ENCODE results near the gene MAPKAP1.

Gene MAPKAP1

GRCh38 chr9:125742657-125743056 is 35.6 kb upstream of the MAPKAP1 start:
- no peak for TF ChIP-seq POU2F2 (IDR thresholded peaks at IDR 0.05; ENCODE audit: low read depth, low read length)
- TF ChIP-seq POLR2A (IDR thresholded peaks at IDR 0.05; ENCODE audit: low read depth, low read length): no peak
- no peak for TF ChIP-seq PAX5 (IDR thresholded peaks at IDR 0.05; ENCODE audit: insufficient read depth, low read length, severe bottlenecking)
- no peak for TF ChIP-seq SPI1 (IDR thresholded peaks at IDR 0.05; ENCODE audit: low read depth, low read length)
- TF ChIP-seq TAF1 (IDR thresholded peaks at IDR 0.05; ENCODE audit: low read depth, low read length): no peak
- no peak for TF ChIP-seq POLR2AphosphoS5 (IDR thresholded peaks at IDR 0.05; ENCODE audit: low read depth, low read length)
- DNase-seq (ENCODE audit: insufficient read length, low spot score) (no peak), FAIRE-seq (no peak)

- DNase-seq (ENCODE audit: insufficient read length, low spot score): no peak
- TF ChIP-seq PAX5 (IDR thresholded peaks at IDR 0.05; ENCODE audit: insufficient read depth, low read length, severe bottlenecking) (no peak), POLR2AphosphoS5 (IDR thresholded peaks at IDR 0.05; ENCODE audit: low read depth, low read length) (no peak)
- no peak for FAIRE-seq
Observed at GRCh38 chr9:125739436-125739835, 32.4 kb upstream of the MAPKAP1 start.

GRCh38 chr9:125732562-125732961 is 25.6 kb upstream of the MAPKAP1 start:
- no peak for TF ChIP-seq POLR2A (IDR thresholded peaks at IDR 0.05; ENCODE audit: low read depth, low read length)
- TF ChIP-seq TAF1 (IDR thresholded peaks at IDR 0.05; ENCODE audit: low read depth, low read length): no peak
- no peak for TF ChIP-seq POLR2AphosphoS5 (IDR thresholded peaks at IDR 0.05; ENCODE audit: low read depth, low read length)
- TF ChIP-seq PAX5 (IDR thresholded peaks at IDR 0.05; ENCODE audit: insufficient read depth, low read length, severe bottlenecking): no peak
- no peak for TF ChIP-seq SPI1 (IDR thresholded peaks at IDR 0.05; ENCODE audit: low read depth, low read length)
- no peak for TF ChIP-seq POU2F2 (IDR thresholded peaks at IDR 0.05; ENCODE audit: low read depth, low read length)
- FAIRE-seq (no peak), DNase-seq (ENCODE audit: insufficient read length, low spot score) (no peak)

- TF ChIP-seq TAF1 (IDR thresholded peaks at IDR 0.05; ENCODE audit: low read depth, low read length) (no peak), POLR2A (IDR thresholded peaks at IDR 0.05; ENCODE audit: low read depth, low read length) (no peak), POLR2AphosphoS5 (IDR thresholded peaks at IDR 0.05; ENCODE audit: low read depth, low read length) (no peak), PAX5 (IDR thresholded peaks at IDR 0.05; ENCODE audit: insufficient read depth, low read length, severe bottlenecking) (no peak), POU2F2 (IDR thresholded peaks at IDR 0.05; ENCODE audit: low read depth, low read length) (no peak), SPI1 (IDR thresholded peaks at IDR 0.05; ENCODE audit: low read depth, low read length) (no peak)
- FAIRE-seq (no peak), DNase-seq (ENCODE audit: insufficient read length, low spot score) (no peak)
Observed at GRCh38 chr9:125730168-125730567, 23.2 kb upstream of the MAPKAP1 start.

- FAIRE-seq: no peak
- TF ChIP-seq POU2F2 (IDR thresholded peaks at IDR 0.05; ENCODE audit: low read depth, low read length): no peak
- TF ChIP-seq SPI1 (IDR thresholded peaks at IDR 0.05; ENCODE audit: low read depth, low read length): no peak
- no peak for TF ChIP-seq POLR2A (IDR thresholded peaks at IDR 0.05; ENCODE audit: low read depth, low read length)
- TF ChIP-seq TAF1 (IDR thresholded peaks at IDR 0.05; ENCODE audit: low read depth, low read length): no peak
- TF ChIP-seq PAX5 (IDR thresholded peaks at IDR 0.05; ENCODE audit: insufficient read depth, low read length, severe bottlenecking): no peak
- no peak for TF ChIP-seq POLR2AphosphoS5 (IDR thresholded peaks at IDR 0.05; ENCODE audit: low read depth, low read length)
- no peak for DNase-seq (ENCODE audit: insufficient read length, low spot score)
Observed at GRCh38 chr9:125726456-125727132, 19.6 kb upstream of the MAPKAP1 start.

- TF ChIP-seq PAX5 (IDR thresholded peaks at IDR 0.05; ENCODE audit: insufficient read depth, low read length, severe bottlenecking): no peak
- FAIRE-seq (no peak), DNase-seq (ENCODE audit: insufficient read length, low spot score) (no peak)
Observed at GRCh38 chr9:125707472-125707804, 430 bp upstream of the MAPKAP1 start.

- no peak for FAIRE-seq
- DNase-seq (ENCODE audit: insufficient read length, low spot score): no peak
- no peak for TF ChIP-seq POU2F2 (IDR thresholded peaks at IDR 0.05; ENCODE audit: low read depth, low read length)
- TF ChIP-seq POLR2AphosphoS5 (IDR thresholded peaks at IDR 0.05; ENCODE audit: low read depth, low read length): no peak
- no peak for TF ChIP-seq SPI1 (IDR thresholded peaks at IDR 0.05; ENCODE audit: low read depth, low read length)
- no peak for TF ChIP-seq PAX5 (IDR thresholded peaks at IDR 0.05; ENCODE audit: insufficient read depth, low read length, severe bottlenecking)
- no peak for TF ChIP-seq TAF1 (IDR thresholded peaks at IDR 0.05; ENCODE audit: low read depth, low read length)
Observed at GRCh38 chr9:125705893-125706292, 1.1 kb downstream of the MAPKAP1 start.

- no peak for DNase-seq (ENCODE audit: insufficient read length, low spot score)
- no peak for FAIRE-seq
- TF ChIP-seq PAX5 (IDR thresholded peaks at IDR 0.05; ENCODE audit: insufficient read depth, low read length, severe bottlenecking) (no peak), POLR2A (IDR thresholded peaks at IDR 0.05; ENCODE audit: low read depth, low read length) (no peak), SPI1 (IDR thresholded peaks at IDR 0.05; ENCODE audit: low read depth, low read length) (no peak), POU2F2 (IDR thresholded peaks at IDR 0.05; ENCODE audit: low read depth, low read length) (no peak), POLR2AphosphoS5 (IDR thresholded peaks at IDR 0.05; ENCODE audit: low read depth, low read length) (no peak), TAF1 (IDR thresholded peaks at IDR 0.05; ENCODE audit: low read depth, low read length) (no peak)
Observed at GRCh38 chr9:125703662-125704061, 3.3 kb downstream of the MAPKAP1 start.

GRCh38 chr9:125701351-125701750 is 5.7 kb downstream of the MAPKAP1 start:
- no peak for TF ChIP-seq POLR2AphosphoS5 (IDR thresholded peaks at IDR 0.05; ENCODE audit: low read depth, low read length)
- TF ChIP-seq SPI1 (IDR thresholded peaks at IDR 0.05; ENCODE audit: low read depth, low read length): no peak
- TF ChIP-seq POU2F2 (IDR thresholded peaks at IDR 0.05; ENCODE audit: low read depth, low read length): no peak
- no peak for TF ChIP-seq TAF1 (IDR thresholded peaks at IDR 0.05; ENCODE audit: low read depth, low read length)
- TF ChIP-seq POLR2A (IDR thresholded peaks at IDR 0.05; ENCODE audit: low read depth, low read length): no peak
- TF ChIP-seq PAX5 (IDR thresholded peaks at IDR 0.05; ENCODE audit: insufficient read depth, low read length, severe bottlenecking): no peak
- DNase-seq (ENCODE audit: insufficient read length, low spot score): no peak
- peak; percentile 61 for FAIRE-seq

GRCh38 chr9:125700791-125701190 is 6.2 kb downstream of the MAPKAP1 start:
- FAIRE-seq: peak; percentile 87
- DNase-seq (ENCODE audit: insufficient read length, low spot score): peak; percentile 32

More at GRCh38 chr9:125700791-125701190, 6.2 kb downstream of the MAPKAP1 start:
- 0 out of 2 replicates have a peak, but pooled peaks have one; percentile 14 for TF ChIP-seq TAF1 (IDR thresholded peaks at IDR 0.05; ENCODE audit: low read depth, low read length)
- TF ChIP-seq POLR2A (IDR thresholded peaks at IDR 0.05; ENCODE audit: low read depth, low read length): no peak
- TF ChIP-seq POU2F2 (IDR thresholded peaks at IDR 0.05; ENCODE audit: low read depth, low read length): peak; percentile 72; the same call in 1 of the 2 replicates
- peak; percentile 57 for TF ChIP-seq SPI1 (IDR thresholded peaks at IDR 0.05; ENCODE audit: low read depth, low read length)
- no peak for TF ChIP-seq PAX5 (IDR thresholded peaks at IDR 0.05; ENCODE audit: insufficient read depth, low read length, severe bottlenecking)
- TF ChIP-seq POLR2AphosphoS5 (IDR thresholded peaks at IDR 0.05; ENCODE audit: low read depth, low read length): no peak
